ENCODE measurements around the gene ZNF503.
"Not testable (repeated sequence)": the region's sequence is repeated elsewhere in the genome, so short reads cannot be mapped to it uniquely, and the experiment has no call there.

The ZNF503 gene

GRCh38 chr10:75371010-75371409 is 30.6 kb downstream of the ZNF503 start:
- no peak for DNase-seq
- in situ Hi-C loops (cut with MboI; ENCODE audit: low pct_unique_long_range_greater_than_20kb, low sequenced_read_pairs) = no loop called here

DNA sequence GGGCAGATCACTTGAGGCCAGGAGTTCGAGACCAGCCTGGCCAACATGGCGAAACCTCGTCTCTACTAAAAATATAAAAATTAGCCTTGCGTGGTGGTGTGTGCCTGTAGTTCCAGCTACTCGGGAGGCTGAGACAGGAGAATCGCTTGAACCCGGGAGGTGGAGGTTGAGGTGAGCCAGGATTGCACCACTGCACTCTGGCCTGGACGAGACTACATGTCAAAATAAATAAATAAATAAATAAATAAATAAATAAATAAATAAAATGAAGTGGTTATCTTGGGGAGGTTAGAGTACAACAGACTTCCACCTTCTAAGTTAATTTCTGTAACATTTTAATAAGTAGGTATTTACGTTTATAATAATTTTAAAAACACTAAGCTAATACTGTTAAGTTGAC is 31.7 kb downstream of the ZNF503 start:
- DNase-seq; in situ Hi-C loops (cut with MboI; ENCODE audit: low pct_unique_long_range_greater_than_20kb, low sequenced_read_pairs): not testable (repeated sequence)

GRCh38 chr10:75367901-75368300 is 33.7 kb downstream of the ZNF503 start:
- in situ Hi-C loops (cut with MboI; ENCODE audit: low pct_unique_long_range_greater_than_20kb, low sequenced_read_pairs) = no loop called here
- DNase-seq = no peak

DNA sequence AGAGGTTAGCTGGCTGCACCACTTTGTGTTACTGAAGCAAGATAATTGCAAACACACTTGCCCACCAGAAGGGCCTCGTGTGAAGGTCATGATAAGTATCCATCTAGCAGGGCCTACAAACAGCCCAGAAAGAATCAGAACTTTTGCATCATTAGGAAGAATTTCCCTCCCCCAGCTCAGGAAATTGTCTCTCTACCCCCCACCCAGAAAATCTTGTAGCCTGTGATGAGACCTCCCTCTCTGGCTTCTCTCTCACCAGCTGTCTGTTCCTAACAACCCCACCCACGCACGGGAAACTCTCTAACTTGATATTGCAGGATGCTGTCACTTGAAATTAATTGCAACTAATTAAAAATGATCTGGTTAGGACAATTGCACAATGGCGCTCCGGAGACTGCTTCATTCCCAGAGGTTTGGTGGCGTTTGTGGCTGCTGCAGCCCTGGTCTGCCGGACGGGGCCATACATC is 34.5 kb downstream of the ZNF503 start:
- in situ Hi-C loops (cut with MboI; ENCODE audit: low pct_unique_long_range_greater_than_20kb, low sequenced_read_pairs) = no loop called here
- no peak for DNase-seq

DNA sequence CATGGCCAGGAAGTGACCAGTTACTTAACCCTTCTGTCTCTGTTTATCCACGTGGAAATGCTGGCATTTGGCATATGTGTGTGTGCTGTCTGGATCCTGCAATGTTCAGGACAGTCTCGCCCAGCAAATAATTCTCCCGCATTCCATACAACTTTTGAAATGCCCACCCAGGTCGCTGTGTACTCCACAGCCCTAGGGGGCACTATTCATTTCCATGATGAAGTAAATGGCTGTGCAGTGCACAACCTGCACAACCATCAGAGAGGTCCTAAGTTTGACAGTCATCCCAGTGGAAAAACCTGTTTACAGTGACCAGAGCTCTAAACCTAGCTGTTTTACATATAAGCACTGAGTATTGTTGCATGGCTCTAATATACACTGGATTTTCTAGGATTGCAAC is 38.1 kb downstream of the ZNF503 start:
- DNase-seq = no peak
- in situ Hi-C loops (cut with MboI; ENCODE audit: low pct_unique_long_range_greater_than_20kb, low sequenced_read_pairs) = no loop called here

DNA sequence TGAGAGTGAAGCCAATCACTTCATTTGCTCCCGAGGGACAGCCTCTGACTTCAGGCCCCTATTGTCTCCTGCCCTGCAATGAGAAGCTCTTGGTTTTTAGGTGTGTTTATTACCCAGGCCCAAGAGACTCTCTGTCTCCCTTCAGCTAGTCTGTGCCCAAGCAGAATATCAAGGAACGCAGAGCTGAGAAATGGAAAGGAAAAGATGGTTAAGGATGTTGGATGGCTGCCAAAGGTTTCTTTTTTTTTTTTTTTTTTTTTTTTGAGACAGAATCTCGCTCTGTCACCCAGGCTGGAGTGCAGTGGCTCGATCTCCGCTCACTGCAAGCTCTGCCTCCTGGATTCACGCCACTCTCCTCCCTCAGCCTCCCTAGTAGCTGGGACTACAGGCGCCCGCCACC is 41.7 kb downstream of the ZNF503 start:
- DNase-seq; in situ Hi-C loops (cut with MboI; ENCODE audit: low pct_unique_long_range_greater_than_20kb, low sequenced_read_pairs): not testable (repeated sequence)

DNA sequence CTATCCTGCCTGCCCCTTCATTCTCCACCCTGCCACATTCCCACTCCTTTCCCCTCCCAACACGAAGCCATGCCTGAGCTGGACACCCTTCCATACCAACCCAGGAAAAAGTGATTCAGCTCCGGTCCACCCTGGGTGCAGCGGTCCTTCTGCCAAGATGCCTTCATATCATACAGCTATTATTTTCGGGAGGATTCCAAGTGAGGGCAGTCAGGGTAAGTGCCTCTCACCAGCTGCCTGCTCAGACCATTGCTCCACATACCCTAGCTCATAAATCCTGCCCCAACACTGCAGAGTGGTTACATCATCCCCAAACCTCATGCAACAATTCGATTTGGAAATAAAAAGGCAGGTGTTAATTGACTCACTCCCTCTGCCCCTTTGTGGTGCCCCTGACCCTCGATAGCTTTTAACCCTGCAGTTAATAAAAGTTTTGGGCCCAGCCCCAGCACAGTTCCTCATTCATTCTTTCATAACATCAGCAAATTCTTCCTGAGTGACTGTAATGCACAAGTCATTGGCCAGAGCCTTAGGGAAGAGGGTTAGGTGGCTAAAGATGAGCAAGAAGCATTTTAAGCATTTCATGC is 42.6 kb downstream of the ZNF503 start:
- DNase-seq = no peak
- in situ Hi-C loops (cut with MboI; ENCODE audit: low pct_unique_long_range_greater_than_20kb, low sequenced_read_pairs) = no loop called here

- DNase-seq = no peak
- in situ Hi-C loops (cut with MboI; ENCODE audit: low pct_unique_long_range_greater_than_20kb, low sequenced_read_pairs) = no loop called here
Measured at GRCh38 chr10:75358132-75358531, 43.4 kb downstream of the ZNF503 start.

DNA sequence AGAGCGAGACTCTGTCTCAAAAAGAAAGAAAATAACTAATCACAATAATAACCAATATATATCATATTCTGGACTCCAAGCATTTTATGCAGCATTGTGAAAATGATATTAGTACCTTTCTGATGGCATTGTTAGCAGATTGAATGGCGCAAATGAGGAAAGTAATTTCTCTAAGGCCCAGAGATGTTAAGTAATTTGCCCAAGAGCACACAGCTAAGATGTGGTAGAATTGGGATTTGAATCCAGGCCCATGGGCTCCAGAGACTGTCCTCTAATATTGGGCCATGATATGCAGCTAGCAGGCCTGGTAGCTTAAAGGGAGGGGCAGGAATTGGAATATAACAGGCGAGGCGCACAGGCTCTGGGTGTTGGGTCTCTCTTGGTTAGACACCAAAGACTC is 44.1 kb downstream of the ZNF503 start:
- in situ Hi-C loops (cut with MboI; ENCODE audit: low pct_unique_long_range_greater_than_20kb, low sequenced_read_pairs) = no loop called here
- DNase-seq = no peak

GRCh38 chr10:75356484-75356883 is 45.1 kb downstream of the ZNF503 start:
- no peak for DNase-seq
- in situ Hi-C loops (cut with MboI; ENCODE audit: low pct_unique_long_range_greater_than_20kb, low sequenced_read_pairs) = no loop called here

- DNase-seq = no peak
- in situ Hi-C loops (cut with MboI; ENCODE audit: low pct_unique_long_range_greater_than_20kb, low sequenced_read_pairs) = no loop called here
Measured at GRCh38 chr10:75355706-75356105, 45.9 kb downstream of the ZNF503 start.

DNA sequence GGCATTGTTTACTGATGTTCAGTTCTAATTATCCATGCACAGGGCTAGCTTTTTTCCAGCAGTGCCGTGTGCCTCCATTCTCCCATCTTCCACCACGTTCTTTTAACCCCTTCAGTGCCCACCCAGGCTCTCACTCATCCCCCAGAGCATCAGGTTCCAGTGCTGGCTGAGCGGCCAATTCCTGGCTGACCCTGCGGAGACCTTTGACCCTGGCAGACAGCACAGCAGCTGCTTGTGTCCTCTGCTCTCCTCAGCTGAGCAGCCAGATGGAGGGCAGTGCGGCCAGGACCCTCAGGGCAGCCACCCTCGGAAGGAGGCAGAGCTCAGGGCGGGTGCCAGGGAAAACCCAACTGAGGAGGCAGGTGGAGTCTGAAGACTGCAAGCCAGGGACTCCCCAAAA is 48.4 kb downstream of the ZNF503 start:
- in situ Hi-C loops (cut with MboI; ENCODE audit: low pct_unique_long_range_greater_than_20kb, low sequenced_read_pairs) = no loop called here
- no peak for DNase-seq

GRCh38 chr10:75352650-75353049 is 48.9 kb downstream of the ZNF503 start:
- in situ Hi-C loops (cut with MboI; ENCODE audit: low pct_unique_long_range_greater_than_20kb, low sequenced_read_pairs) = no loop called here

DNA sequence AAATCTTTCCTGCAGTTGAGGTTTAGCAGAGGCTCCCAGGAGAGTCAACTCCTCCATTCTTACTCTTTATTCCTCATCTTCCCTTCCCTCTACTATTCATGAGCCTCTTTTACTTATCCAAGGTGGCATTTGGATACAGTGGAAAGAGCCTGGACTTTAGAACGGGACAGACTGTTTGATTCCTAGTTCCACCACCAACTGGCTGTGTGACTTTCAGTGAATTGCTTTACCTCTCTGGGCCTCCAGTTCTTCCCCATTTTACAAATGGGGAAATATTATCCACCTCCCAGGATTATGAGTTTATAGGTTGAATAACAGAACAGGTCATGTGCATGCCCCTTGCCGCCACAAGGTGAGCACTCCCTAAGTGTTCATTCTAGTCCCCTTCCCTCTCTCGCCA is 49.9 kb downstream of the ZNF503 start:
- in situ Hi-C loops (cut with MboI; ENCODE audit: low pct_unique_long_range_greater_than_20kb, low sequenced_read_pairs) = no loop called here
- no peak for DNase-seq

More at GRCh38 chr10:75352650-75353049, 48.9 kb downstream of the ZNF503 start:
- no peak for DNase-seq

DNA sequence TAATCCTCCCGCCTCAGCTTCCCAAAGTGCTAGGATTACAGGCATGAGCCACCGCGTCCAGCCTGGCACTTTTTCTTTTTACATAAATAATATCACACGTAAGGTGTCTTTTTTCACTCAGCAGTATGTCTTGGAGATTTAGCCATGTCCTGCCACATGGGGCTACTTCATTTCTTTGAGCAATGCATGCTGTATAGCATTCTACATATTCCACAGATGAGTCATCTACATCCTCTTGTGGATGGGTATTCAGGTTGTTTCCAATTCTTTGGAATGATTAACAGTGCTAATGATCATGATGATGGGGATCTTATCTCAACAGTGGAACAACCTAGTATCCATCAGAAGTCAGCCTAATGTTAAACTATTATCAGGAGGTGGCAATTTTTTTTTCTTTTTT is 50.8 kb downstream of the ZNF503 start:
- in situ Hi-C loops (cut with MboI; ENCODE audit: low pct_unique_long_range_greater_than_20kb, low sequenced_read_pairs) = no loop called here
- no peak for DNase-seq
